Measurements from ENCODE around the gene TWNK.

DNA sequence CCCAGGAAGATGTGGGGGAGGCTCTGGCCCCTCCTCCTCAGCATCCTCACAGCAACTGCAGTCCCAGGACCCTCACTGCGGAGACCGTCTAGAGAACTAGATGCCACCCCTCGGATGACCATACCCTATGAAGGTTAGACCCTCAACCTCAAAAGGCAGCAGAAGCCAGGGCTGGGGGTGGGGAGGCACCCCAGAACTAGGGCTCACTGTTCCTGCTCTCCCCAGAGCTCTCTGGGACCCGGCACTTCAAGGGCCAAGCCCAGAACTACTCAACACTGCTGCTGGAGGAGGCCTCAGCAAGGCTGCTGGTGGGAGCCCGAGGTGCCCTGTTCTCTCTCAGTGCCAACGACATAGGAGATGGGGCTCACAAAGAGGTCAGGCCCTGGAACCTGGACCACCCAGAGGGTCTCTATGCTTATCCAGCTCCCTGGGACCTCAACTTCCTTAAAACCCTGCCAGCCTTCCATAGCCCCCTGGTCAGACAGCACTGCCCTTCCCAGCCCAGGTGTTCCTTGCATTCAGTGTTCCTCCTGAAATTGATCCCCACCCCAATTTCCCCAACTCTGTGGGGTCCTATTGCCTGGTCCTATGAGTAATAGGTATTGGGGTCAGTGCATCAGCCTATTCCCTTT lies 14.3 kb upstream of the TWNK start:
- TF ChIP-seq POLR2A (IDR thresholded peaks at IDR 0.05) (no peak), CTCF (IDR thresholded peaks at IDR 0.05) (no peak)
